CMK (cell line): ENCODE data around the gene CDC5L.
"Not testable (repeated sequence)": the region's sequence is repeated elsewhere in the genome, so short reads cannot be mapped to it uniquely, and the experiment has no call there.

Experiments
- DNase-seq: peaks from one replicate; pipeline ENCODE4 v3.0.0-alpha.2; 2010; ENCODE audit warnings: low read depth

CDC5L gene

GRCh38 chr6:44387346-44388134, at the start of gene CDC5L:
CDC5L (plus strand) TSS chr6:44387706; CDS start chr6:44387824, 118 bp downstream.
- DNase-seq: peak; percentile 99

- peak; percentile 25 for DNase-seq
These were observed 49.0 kb upstream of the CDC5L start for GRCh38 chr6:44338228-44339122.

GRCh38 chr6:44339301-44339700, 48.2 kb upstream of the CDC5L start:
- no peak for DNase-seq

- DNase-seq: no peak
These were observed 47.5 kb upstream of the CDC5L start for GRCh38 chr6:44339763-44340625.

- DNase-seq: no peak
These were observed 46.2 kb upstream of the CDC5L start for GRCh38 chr6:44341095-44341890.

GRCh38 chr6:44342052-44342451, 45.5 kb upstream of the CDC5L start:
- no peak for DNase-seq

- DNase-seq: no peak
These were observed 45.0 kb upstream of the CDC5L start, which contains the start of gene SPATS1 for GRCh38 chr6:44342489-44342888. SPATS1 (plus strand) TSS chr6:44342650; CDS start chr6:44343096, 446 bp downstream.

- not testable (repeated sequence) for DNase-seq
These were observed 40.7 kb upstream of the CDC5L start for GRCh38 chr6:44346818-44347217.

GRCh38 chr6:44349904-44350649, 37.4 kb upstream of the CDC5L start:
- no peak for DNase-seq

- not testable (repeated sequence) for DNase-seq
These were observed 36.9 kb upstream of the CDC5L start for GRCh38 chr6:44350650-44350994.

GRCh38 chr6:44352259-44352658, 35.2 kb upstream of the CDC5L start:
- no peak for DNase-seq

GRCh38 chr6:44353336-44353735, 34.2 kb upstream of the CDC5L start:
- no peak for DNase-seq

- DNase-seq: no peak
These were observed 31.9 kb upstream of the CDC5L start for GRCh38 chr6:44355640-44356039.

- no peak for DNase-seq
These were observed 31.0 kb upstream of the CDC5L start for GRCh38 chr6:44356487-44356886.

- DNase-seq: no peak
These were observed 27.5 kb upstream of the CDC5L start for GRCh38 chr6:44359973-44360372.

- no peak for DNase-seq
These were observed 25.6 kb upstream of the CDC5L start for GRCh38 chr6:44361947-44362346.

- no peak for DNase-seq
These were observed 24.1 kb upstream of the CDC5L start for GRCh38 chr6:44363377-44363926.

- no peak for DNase-seq
These were observed 20.7 kb upstream of the CDC5L start for GRCh38 chr6:44366781-44367180.

GRCh38 chr6:44367681-44368080, 19.8 kb upstream of the CDC5L start:
- no peak for DNase-seq

- DNase-seq: no peak
These were observed 14.5 kb upstream of the CDC5L start for GRCh38 chr6:44373051-44373450.
